H7 (cell line): ENCODE results near the gene DUSP16. TPM values are rescaled to one million over a fixed set of nuclear protein-coding genes. Genes with fewer than 3 reads are reported as not detected.

ENCODE experiments used
- DNase-seq: peaks from one replicate; pipeline ENCODE4 v3.0.0; 2012
- H3K27me3 ChIP-seq: 2 replicates; pipeline ENCODE4 v1.6.0; 2011; ENCODE audit warnings: mild to moderate bottlenecking, low read length; ENCODE audit not compliant: control insufficient read depth, insufficient read depth
- H3K36me3 ChIP-seq: replicated peaks from 2 replicates; pipeline ENCODE4 v1.5.1; 2011; ENCODE audit warnings: low read length; ENCODE audit not compliant: control insufficient read depth, insufficient read depth
- H3K4me3 ChIP-seq: 2 replicates; pipeline ENCODE4 v1.5.1; 2011; ENCODE audit warnings: low read depth, mild to moderate bottlenecking, control low read depth, low read length, moderate library complexity; ENCODE audit not compliant: insufficient read depth
- total RNA-seq: library from RNA; depleted of rRNA; stranded (reverse); fragments of >200 nt; shearing (Covaris generic); gene quantifications from 2 replicates; pipeline ENCODE4 v1.2.3, GENCODE V29; 2014

The DUSP16 gene
- total RNA-seq, 1 experiment from 2014 or later = 13.6 TPM

DNA sequence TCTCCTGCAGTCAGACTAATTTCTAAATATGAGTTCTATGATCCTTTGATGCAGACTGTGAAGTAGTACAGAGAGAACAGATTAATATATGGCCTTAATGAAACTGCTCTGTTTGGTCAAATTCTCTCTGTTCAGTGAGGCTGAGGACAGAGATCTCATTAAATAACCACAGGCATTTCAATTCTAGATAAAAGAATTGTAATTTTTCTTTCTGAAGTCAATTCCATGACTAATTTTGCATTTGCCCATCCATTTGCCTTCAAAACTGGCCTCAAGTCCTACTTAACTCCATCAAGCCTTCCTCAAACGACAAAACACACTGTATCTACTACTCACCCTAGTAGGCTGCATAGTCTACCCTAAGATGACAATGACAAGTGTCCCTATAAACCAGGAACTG, 67.1 kb downstream of the DUSP16 start:
- Histone ChIP-seq H3K4me3 (no peak overlapping the region), H3K36me3 (no peaks in the 10 kb centered on the region), H3K27me3 (no peaks in the 10 kb centered on the region)
- no peak for DNase-seq

DNA sequence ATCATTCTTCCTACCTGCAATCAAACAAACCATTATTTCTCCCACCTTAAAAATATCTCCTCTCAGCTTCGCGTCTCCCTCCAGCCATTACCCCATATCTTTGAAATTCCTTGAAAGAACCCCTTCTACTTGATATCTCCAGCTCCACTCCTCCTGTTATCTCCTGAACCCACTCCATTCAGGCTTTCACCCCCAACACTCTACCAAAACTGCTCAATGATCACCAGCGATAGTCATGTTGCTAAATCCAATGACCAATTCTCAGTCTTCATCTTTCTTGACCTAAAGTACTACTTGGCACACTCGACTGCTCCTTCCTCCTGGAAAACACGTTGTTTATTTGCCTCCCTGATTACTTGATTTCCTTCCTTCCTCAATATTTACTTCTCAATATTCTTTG, 70.1 kb downstream of the DUSP16 start:
- Histone ChIP-seq H3K36me3 (no peaks in the 10 kb centered on the region), H3K4me3 (no peak overlapping the region), H3K27me3 (no peaks in the 10 kb centered on the region)
- no peak for DNase-seq

GRCh38 chr12:12491606-12492005, 71.1 kb downstream of the DUSP16 start:
- Histone ChIP-seq H3K4me3 (no peak overlapping the region), H3K36me3 (peaks cover under 1% of the 10 kb centered on the region)

GRCh38 chr12:12488823-12489550, 73.7 kb downstream of the DUSP16 start:
- H3K4me3 ChIP-seq = no peak overlapping the region
- DNase-seq = no peak
- H3K36me3 ChIP-seq = peaks cover 4% of the 10 kb centered on the region
- H3K27me3 ChIP-seq = no peaks in the 10 kb centered on the region

More at GRCh38 chr12:12491606-12492005, 71.1 kb downstream of the DUSP16 start:
- no peaks in the 10 kb centered on the region for H3K27me3 ChIP-seq
- no peak for DNase-seq

DNA sequence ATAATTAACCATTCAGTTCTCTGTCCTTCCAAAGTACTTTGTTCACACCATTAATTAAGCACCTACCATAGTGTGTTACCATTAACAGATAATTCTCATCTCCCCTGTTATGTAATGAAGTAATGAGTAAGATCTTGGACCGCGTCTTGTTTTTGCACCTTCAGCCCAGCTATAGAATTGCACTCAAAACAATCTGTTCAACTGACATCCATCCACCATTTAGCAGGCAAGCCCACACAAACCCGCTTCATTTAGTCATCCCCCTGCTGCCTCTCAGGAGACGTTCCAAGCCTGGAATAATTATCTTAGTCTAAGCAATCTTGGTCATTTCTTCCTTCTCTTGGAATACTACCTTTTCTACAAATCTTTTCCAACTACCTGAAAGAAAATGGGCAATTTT, 74.4 kb downstream of the DUSP16 start:
- Histone ChIP-seq H3K27me3 (no peaks in the 10 kb centered on the region), H3K36me3 (peaks cover 4% of the 10 kb centered on the region), H3K4me3 (no peak overlapping the region)
- no peak for DNase-seq

GRCh38 chr12:12487490-12487889, 75.2 kb downstream of the DUSP16 start:
- Histone ChIP-seq H3K4me3 (no peak overlapping the region), H3K36me3 (peaks cover 4% of the 10 kb centered on the region), H3K27me3 (no peaks in the 10 kb centered on the region)
- no peak for DNase-seq

DNA sequence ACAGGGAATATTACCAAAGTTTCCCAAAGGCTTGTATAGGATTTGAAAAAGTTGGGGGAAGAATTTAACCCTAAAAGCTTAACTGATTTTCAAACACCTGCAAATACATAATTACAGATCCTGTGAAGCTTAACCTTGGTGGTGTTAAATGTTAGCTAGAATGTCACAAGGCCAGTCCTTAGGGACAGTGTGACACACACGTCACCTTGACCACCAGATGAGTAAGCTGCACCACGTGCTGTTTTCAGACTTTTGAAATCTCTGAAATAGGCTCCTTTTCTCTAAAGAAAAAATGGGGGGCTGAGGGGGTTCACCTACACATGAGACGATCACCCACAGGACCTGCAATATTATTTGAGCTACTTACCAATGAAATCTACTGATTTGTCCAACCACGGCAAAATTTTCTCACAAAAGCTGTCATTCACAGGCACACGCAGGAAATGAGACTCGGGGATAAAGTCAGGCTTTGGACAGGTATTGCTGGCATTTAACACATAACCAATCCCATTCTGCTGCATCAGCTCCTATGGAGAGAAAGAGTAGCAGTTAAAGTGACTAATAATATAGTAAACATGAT, 75.9 kb downstream of the DUSP16 start:
- Histone ChIP-seq H3K36me3 (peaks cover 4% of the 10 kb centered on the region), H3K4me3 (no peak overlapping the region), H3K27me3 (no peaks in the 10 kb centered on the region)
- no peak for DNase-seq

GRCh38 chr12:12483438-12483837, 79.2 kb downstream of the DUSP16 start:
- H3K4me3 ChIP-seq = no peak overlapping the region
- no peak for DNase-seq
- peaks cover 6% of the 10 kb centered on the region for H3K36me3 ChIP-seq
- H3K27me3 ChIP-seq = no peaks in the 10 kb centered on the region

GRCh38 chr12:12482959-12483358, 79.7 kb downstream of the DUSP16 start:
- peaks cover 6% of the 10 kb centered on the region for H3K36me3 ChIP-seq
- H3K4me3 ChIP-seq = no peak overlapping the region
- DNase-seq = no peak
- H3K27me3 ChIP-seq = no peaks in the 10 kb centered on the region

DNA sequence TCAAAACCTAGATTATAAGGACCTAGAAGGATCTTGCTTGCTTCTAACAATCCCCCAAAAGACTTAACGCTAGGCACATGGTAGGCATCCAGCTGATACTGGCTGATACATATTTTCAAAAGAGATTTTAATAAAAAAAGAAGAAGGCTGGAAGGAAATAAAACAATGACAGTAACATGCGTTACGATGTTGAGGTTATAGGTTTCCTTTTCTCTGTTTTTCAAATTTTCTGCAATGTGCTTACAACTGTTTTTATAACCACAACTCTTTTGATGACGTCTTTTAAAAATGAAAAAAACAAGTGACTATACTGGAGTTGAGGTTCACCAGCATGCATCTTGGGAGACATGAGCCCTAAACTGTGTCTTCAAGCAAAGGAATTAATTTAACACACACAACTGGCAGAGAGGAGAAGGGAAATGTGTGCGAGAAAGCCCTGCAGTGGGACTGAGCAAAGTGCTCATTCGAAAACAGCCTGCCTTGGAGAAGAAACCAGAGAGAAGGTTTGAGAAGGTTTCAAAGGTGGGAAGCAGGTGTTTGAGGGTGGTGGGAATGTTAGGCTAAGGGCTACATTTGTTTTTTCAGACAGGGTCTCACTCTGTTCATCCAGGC, 80.4 kb downstream of the DUSP16 start:
- H3K27me3 ChIP-seq = no peaks in the 10 kb centered on the region
- peaks cover 8% of the 10 kb centered on the region for H3K36me3 ChIP-seq
- no peak overlapping the region for H3K4me3 ChIP-seq
- DNase-seq = no peak

GRCh38 chr12:12481631-12482030, 81.0 kb downstream of the DUSP16 start:
- H3K36me3 ChIP-seq = peaks cover 12% of the 10 kb centered on the region
- DNase-seq = no peak
- no peak overlapping the region for H3K4me3 ChIP-seq
- H3K27me3 ChIP-seq = no peaks in the 10 kb centered on the region

- Histone ChIP-seq H3K36me3 (peaks cover 8% of the 10 kb centered on the region), H3K27me3 (no peaks in the 10 kb centered on the region)
Observed at GRCh38 chr12:12480074-12480473, 82.6 kb downstream of the DUSP16 start.

GRCh38 chr12:12477532-12477890, 85.2 kb downstream of the DUSP16 start:
- H3K36me3 ChIP-seq = peaks cover 8% of the 10 kb centered on the region
- H3K27me3 ChIP-seq = no peaks in the 10 kb centered on the region
- H3K4me3 ChIP-seq = no peak overlapping the region
- no peak for DNase-seq

More at GRCh38 chr12:12480074-12480473, 82.6 kb downstream of the DUSP16 start:
- no peak overlapping the region for H3K4me3 ChIP-seq
- DNase-seq = no peak

DNA sequence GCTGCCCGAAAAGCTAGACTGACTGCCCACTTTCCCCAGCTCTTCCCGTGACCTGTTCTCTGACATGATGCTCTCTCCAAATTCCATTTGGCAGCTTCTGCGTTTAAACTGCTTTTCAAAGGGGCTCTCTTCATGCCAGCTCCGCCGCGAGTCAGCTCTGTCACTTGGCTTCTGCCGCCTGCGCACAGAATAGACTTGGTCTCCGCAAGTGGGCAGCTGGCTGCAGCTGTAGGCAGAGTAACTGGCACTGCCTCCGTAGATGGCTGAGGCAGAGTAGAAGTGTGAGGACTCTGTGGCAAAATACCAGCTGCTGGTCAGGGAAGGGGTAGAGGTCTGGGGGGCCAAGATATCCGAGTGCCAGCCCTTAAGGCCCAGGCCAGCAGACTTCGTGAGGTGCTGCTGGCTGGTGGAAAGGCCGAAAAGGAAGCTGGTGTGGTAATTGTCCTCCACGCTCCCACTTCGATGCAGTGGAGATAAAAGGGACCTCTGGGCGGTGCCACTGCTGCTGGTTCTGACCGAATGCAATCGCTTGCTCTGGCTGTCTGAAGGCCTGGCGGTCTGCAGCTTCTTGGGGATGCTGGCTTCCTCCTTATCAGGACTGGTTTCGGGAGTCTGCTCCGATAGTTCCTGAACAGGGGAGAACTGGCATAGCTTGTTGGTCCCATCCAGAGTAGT, 85.7 kb downstream of the DUSP16 start:
- Histone ChIP-seq H3K27me3 (no peaks in the 10 kb centered on the region), H3K36me3 (peaks cover 8% of the 10 kb centered on the region), H3K4me3 (no peak overlapping the region)
- DNase-seq = no peak
